Endodermal cell (in vitro differentiated cells): ENCODE measurements around the gene ZDHHC24. TPM values are rescaled to one million over a fixed set of nuclear protein-coding genes. Genes with fewer than 3 reads are reported as not detected.

ENCODE experiments used
- DNase-seq: peaks from one replicate; pipeline ENCODE4 v3.0.0-alpha.2; 2017
- H3K27ac ChIP-seq: 2 replicates; pipeline ENCODE4 v1.5.1; 2013; ENCODE audit warnings: mild to moderate bottlenecking, low read depth, low read length, moderate library complexity
- H3K27me3 ChIP-seq: 2 replicates; pipeline ENCODE4 v1.6.1; 2013; ENCODE audit warnings: mild to moderate bottlenecking, low read length, moderate library complexity; ENCODE audit not compliant: insufficient read depth, control insufficient read depth, poor library complexity, severe bottlenecking
- H3K36me3 ChIP-seq: 2 replicates; pipeline ENCODE4 v1.7.0; 2013; ENCODE audit warnings: mild to moderate bottlenecking, low read length, moderate library complexity; ENCODE audit not compliant: control insufficient read depth, insufficient read depth
- H3K4me1 ChIP-seq: one replicate; pipeline ENCODE4 v1.7.0; 2013; ENCODE audit warnings: low read length; ENCODE audit not compliant: control insufficient read depth, insufficient read depth
- H3K4me3 ChIP-seq: 2 replicates; pipeline ENCODE4 v1.5.1; 2013; ENCODE audit warnings: mild to moderate bottlenecking, low read length, moderate library complexity
- H3K9ac ChIP-seq: 2 replicates; pipeline ENCODE4 v1.6.1; 2013; ENCODE audit warnings: mild to moderate bottlenecking, low read length, moderate library complexity; ENCODE audit not compliant: poor library complexity, severe bottlenecking; ENCODE audit errors: extremely low read depth
- H3K9me3 ChIP-seq: 2 replicates; pipeline ENCODE4 v1.6.1; 2013; ENCODE audit warnings: mild to moderate bottlenecking, low read length, moderate library complexity; ENCODE audit not compliant: control insufficient read depth
- H3K27ac Mint-ChIP-seq: 2 replicates; pipeline ENCODE4 v1.8.0; 2020; ENCODE audit warnings: mixed read lengths
- H3K27me3 Mint-ChIP-seq: 2 replicates; pipeline ENCODE4 v1.8.0; 2021; ENCODE audit warnings: mild to moderate bottlenecking, mixed read lengths; ENCODE audit not compliant: insufficient read depth
- H3K36me3 Mint-ChIP-seq: 2 replicates; pipeline ENCODE4 v1.8.0; 2020; ENCODE audit warnings: low read depth, mixed read lengths
- H3K4me1 Mint-ChIP-seq: 2 replicates; pipeline ENCODE4 v1.8.0; 2020; ENCODE audit warnings: mixed read lengths
- H3K4me3 Mint-ChIP-seq: 2 replicates; pipeline ENCODE4 v1.8.0; 2020; ENCODE audit warnings: mild to moderate bottlenecking, moderate library complexity, mixed read lengths
- H3K9me3 Mint-ChIP-seq: 2 replicates; pipeline ENCODE4 v1.8.0; 2020; ENCODE audit warnings: mild to moderate bottlenecking, mixed read lengths
- WGBS, 2 experiments: methylation state at CpG; one replicate each; pipeline versions ENCODE4 v1.1.5 to v1.1.7; 2013; ENCODE audit warnings: missing lambda C conversion rate in 2 of 2, mixed read lengths in 1 of 2; ENCODE audit not compliant: insufficient coverage in 1 of 2, insufficient read length in 1 of 2; 5-methylcytosine and 5-hydroxymethylcytosine counted together
- total RNA-seq, 2 donors: library from RNA; stranded (reverse); fragmentation: NEBNext Ultra II Directional in 1 of 2; extraction: Animal tissue kit (Norgen Biotek cat#: 25700) in 1 of 2; gene quantifications; 2 replicates in 1 of 2; 3 replicates in 1 of 2; pipeline ENCODE4 v1.2.1, GENCODE V29; 2021
- TF ChIP-seq, protein P1 (sequence below): fragments of 200-600 bp; sonication (generic); conservative IDR thresholded peaks from 2 replicates; pipeline ENCODE4 v1.5.0; 2021; ENCODE audit warnings: antibody characterized with exemption, mild to moderate bottlenecking

Gene ZDHHC24
- total RNA-seq, 2 donors from 2014 or later: 10.6 to 11.7 TPM

DNA sequence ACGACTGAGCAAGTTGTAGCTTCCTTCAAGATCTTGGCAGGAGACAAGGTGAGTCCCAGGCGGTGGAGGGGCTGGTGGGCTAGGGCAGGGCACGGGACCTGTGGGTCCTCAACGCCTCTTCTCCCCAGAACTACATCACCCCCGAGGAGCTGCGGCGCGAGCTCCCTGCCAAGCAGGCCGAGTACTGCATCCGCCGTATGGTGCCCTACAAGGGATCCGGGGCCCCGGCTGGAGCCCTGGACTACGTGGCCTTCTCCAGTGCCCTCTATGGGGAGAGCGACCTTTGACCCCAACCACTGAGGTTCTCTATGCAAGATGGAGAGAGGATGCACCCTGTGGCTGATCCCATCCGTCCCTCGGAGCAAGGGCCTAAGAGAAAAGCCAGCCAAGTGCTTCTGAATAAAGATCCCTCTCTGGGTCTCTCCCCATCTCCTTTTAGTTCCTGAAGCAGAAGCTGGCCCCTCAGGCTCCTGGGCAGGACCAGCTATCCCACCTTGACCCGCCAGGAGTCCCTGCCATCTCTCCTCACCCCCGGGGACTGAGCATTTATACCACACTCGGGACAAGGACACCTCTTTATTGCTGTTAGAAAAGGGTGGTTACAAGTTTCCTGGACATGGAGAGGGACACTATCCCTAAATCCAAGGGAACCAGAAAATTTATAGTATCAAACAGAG, 17.2 kb upstream of the ZDHHC24 start:
- no peak overlapping the region for H3K4me3 Mint-ChIP-seq
- H3K4me1 ChIP-seq: no peaks in the 10 kb centered on the region
- H3K36me3 Mint-ChIP-seq: no peaks in the 10 kb centered on the region
- H3K27ac Mint-ChIP-seq: no peak overlapping the region
- TF ChIP-seq, protein P1, sequence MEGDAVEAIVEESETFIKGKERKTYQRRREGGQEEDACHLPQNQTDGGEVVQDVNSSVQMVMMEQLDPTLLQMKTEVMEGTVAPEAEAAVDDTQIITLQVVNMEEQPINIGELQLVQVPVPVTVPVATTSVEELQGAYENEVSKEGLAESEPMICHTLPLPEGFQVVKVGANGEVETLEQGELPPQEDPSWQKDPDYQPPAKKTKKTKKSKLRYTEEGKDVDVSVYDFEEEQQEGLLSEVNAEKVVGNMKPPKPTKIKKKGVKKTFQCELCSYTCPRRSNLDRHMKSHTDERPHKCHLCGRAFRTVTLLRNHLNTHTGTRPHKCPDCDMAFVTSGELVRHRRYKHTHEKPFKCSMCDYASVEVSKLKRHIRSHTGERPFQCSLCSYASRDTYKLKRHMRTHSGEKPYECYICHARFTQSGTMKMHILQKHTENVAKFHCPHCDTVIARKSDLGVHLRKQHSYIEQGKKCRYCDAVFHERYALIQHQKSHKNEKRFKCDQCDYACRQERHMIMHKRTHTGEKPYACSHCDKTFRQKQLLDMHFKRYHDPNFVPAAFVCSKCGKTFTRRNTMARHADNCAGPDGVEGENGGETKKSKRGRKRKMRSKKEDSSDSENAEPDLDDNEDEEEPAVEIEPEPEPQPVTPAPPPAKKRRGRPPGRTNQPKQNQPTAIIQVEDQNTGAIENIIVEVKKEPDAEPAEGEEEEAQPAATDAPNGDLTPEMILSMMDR: no peak
- H3K36me3 ChIP-seq: no peaks in the 10 kb centered on the region
- no peaks in the 10 kb centered on the region for H3K9me3 ChIP-seq
- H3K27me3 ChIP-seq: no peaks in the 10 kb centered on the region
- no peak overlapping the region for H3K9ac ChIP-seq
- no peak for DNase-seq
- H3K9me3 Mint-ChIP-seq: no peaks in the 10 kb centered on the region
- H3K27me3 Mint-ChIP-seq: peaks cover 14% of the 10 kb centered on the region
- H3K4me1 Mint-ChIP-seq: no peaks in the 10 kb centered on the region
- H3K4me3 ChIP-seq: no peak overlapping the region
- WGBS, 2 experiments: 91 to 97% methylated on average over 13 to 20 of the region's 20 CpGs
- no peak overlapping the region for H3K27ac ChIP-seq

- Histone ChIP-seq H3K9ac (no peak overlapping the region), H3K27me3 (no peaks in the 10 kb centered on the region), H3K27ac (no peak overlapping the region), H3K4me3 (no peak overlapping the region), H3K36me3 (no peaks in the 10 kb centered on the region), H3K4me1 (no peaks in the 10 kb centered on the region), H3K9me3 (no peaks in the 10 kb centered on the region)
- TF ChIP-seq, protein P1: no peak
- Mint-ChIP-seq H3K4me1 (no peaks in the 10 kb centered on the region), H3K27ac (no peak overlapping the region), H3K36me3 (no peaks in the 10 kb centered on the region), H3K27me3 (peaks cover 15% of the 10 kb centered on the region), H3K9me3 (no peaks in the 10 kb centered on the region), H3K4me3 (no peak overlapping the region)
- no peak for DNase-seq
- WGBS, 2 experiments: 93% methylated on average over 2 of the region's 2 CpGs; no CpG with 5 or more reads in 1 of the 2 experiments
Measured at GRCh38 chr11:66562275-66562674, 16.4 kb upstream of the ZDHHC24 start.

DNA sequence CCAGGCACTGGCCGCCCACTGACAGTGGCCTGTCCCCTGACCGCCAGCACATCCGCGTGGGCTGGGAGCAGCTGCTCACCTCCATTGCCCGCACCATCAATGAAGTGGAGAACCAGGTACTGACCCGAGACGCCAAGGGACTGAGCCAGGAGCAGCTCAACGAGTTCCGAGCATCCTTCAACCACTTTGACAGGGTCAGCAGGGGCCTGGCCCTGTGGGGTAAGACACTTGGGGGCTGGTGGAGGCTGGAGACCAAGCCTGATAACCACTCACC, 16.1 kb upstream of the ZDHHC24 start:
- 90 to 98% methylated on average over 7 to 9 of the region's 9 CpGs for WGBS, 2 experiments
- TF ChIP-seq, protein P1: no peak
- Histone ChIP-seq H3K9ac (no peak overlapping the region), H3K4me1 (no peaks in the 10 kb centered on the region), H3K4me3 (no peak overlapping the region), H3K9me3 (no peaks in the 10 kb centered on the region), H3K27me3 (no peaks in the 10 kb centered on the region), H3K36me3 (no peaks in the 10 kb centered on the region), H3K27ac (no peak overlapping the region)
- no peak overlapping the region for H3K27ac Mint-ChIP-seq
- no peaks in the 10 kb centered on the region for H3K4me1 Mint-ChIP-seq
- H3K36me3 Mint-ChIP-seq: no peaks in the 10 kb centered on the region
- no peak for DNase-seq
- H3K4me3 Mint-ChIP-seq: no peak overlapping the region
- no peaks in the 10 kb centered on the region for H3K9me3 Mint-ChIP-seq
- peaks cover 13% of the 10 kb centered on the region for H3K27me3 Mint-ChIP-seq
